Activated CD4-positive, alpha-beta T cell treated with anti-CD3 and anti-CD28 coated beads, Interleukin-2, amount 10 ng/mL, durations not matched to agents 24 days and 14 days (primary cell): ENCODE results near the gene TMEM187. TPM values are rescaled to one million over a fixed set of nuclear protein-coding genes. Genes with fewer than 3 reads are reported as not detected.
"Not testable (repeated sequence)": the region's sequence is repeated elsewhere in the genome, so short reads cannot be mapped to it uniquely, and the experiment has no call there.

Experiments
- DNase-seq: peaks from one replicate; pipeline ENCODE4 v3.0.0; 2022
- H3K27ac Mint-ChIP-seq: one replicate; pipeline ENCODE4 v1.8.0; 2022; ENCODE audit warnings: mild to moderate bottlenecking, mixed read lengths
- H3K27me3 Mint-ChIP-seq: one replicate; pipeline ENCODE4 v1.8.0; 2022; ENCODE audit warnings: mixed read lengths
- H3K36me3 Mint-ChIP-seq: one replicate; pipeline ENCODE4 v1.8.0; 2022; ENCODE audit warnings: low read depth, mild to moderate bottlenecking, mixed read lengths
- H3K4me1 Mint-ChIP-seq: one replicate; pipeline ENCODE4 v1.8.0; 2021; ENCODE audit warnings: mixed read lengths
- H3K4me3 Mint-ChIP-seq: one replicate; pipeline ENCODE4 v1.8.0; 2022; ENCODE audit warnings: mild to moderate bottlenecking, moderate library complexity, mixed read lengths
- H3K9me3 Mint-ChIP-seq: one replicate; pipeline ENCODE4 v1.8.0; 2021; ENCODE audit warnings: mixed read lengths
- intact Hi-C: fragments of 100-400 bp; cut with micrococcal nuclease; formaldehyde crosslinking; loops from one replicate; pipeline ENCODE4 v1.15.1; 2023
- total RNA-seq: library from RNA; stranded (reverse); gene quantifications from 2 replicates; pipeline ENCODE4 v1.2.3, GENCODE V29; 2022

The TMEM187 gene
- total RNA-seq, 1 donor from 2014 or later, result 3.8 TPM

DNA sequence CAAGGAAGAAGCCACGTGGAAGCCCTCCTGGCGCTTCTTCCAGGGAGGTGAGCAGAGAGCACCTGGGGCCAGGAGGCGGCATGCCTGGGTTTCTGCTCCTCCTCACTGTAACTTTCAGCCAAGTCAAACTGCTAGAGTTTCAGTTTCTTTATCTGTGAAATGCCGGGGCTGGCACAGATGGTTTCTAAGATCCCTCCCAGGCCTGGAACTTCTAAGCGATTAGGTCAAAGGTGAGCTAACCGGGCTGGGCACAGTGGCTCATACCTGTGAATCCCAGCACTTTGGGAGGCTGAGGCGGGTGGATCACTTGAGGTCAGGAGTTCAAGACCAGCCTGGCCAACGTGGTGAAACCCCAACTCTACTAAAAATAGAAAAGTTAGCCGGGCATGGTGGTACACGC is 7.8 kb downstream of the TMEM187 start:
- H3K36me3 Mint-ChIP-seq, H3K27me3 Mint-ChIP-seq, intact Hi-C loops, H3K9me3 Mint-ChIP-seq: not testable (repeated sequence)
- peak; percentile 72 for DNase-seq
- Mint-ChIP-seq H3K4me1 (peaks cover 34% of the 10 kb centered on the region), H3K27ac (peak overlapping the region; percentile 88), H3K4me3 (peak overlapping the region; percentile 77)

DNA sequence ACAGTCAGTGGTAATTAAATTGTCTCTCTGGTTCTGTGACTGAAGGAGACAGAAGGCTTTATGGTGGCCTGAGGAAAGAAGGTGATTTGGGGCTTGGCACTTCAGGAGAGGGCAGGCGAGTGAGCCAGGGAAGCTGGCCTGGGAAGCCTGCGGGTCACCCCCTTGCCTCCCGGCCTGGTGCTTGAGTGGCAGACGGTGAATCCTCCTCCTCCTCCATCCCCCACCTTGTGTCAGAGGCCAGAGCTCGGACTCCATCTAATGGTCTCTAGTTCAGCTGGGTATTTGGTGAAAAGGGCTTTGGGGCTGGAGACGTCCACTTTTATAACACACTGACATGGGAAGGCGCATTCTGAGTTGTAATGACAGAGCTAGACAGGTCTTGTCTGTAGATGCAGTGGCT is 8.7 kb downstream of the TMEM187 start:
- Mint-ChIP-seq H3K4me1 (peaks cover 34% of the 10 kb centered on the region), H3K27ac (peak overlapping the region; percentile 97), H3K9me3 (no peaks in the 10 kb centered on the region), H3K27me3 (no peaks in the 10 kb centered on the region), H3K36me3 (no peaks in the 10 kb centered on the region), H3K4me3 (peak overlapping the region; percentile 75)
- intact Hi-C loops, result loop anchor here (1.0 kb wide), 1 partner anchor 9 kb away; the partner anchor contains the start of gene TMEM187
- no peak for DNase-seq

DNA sequence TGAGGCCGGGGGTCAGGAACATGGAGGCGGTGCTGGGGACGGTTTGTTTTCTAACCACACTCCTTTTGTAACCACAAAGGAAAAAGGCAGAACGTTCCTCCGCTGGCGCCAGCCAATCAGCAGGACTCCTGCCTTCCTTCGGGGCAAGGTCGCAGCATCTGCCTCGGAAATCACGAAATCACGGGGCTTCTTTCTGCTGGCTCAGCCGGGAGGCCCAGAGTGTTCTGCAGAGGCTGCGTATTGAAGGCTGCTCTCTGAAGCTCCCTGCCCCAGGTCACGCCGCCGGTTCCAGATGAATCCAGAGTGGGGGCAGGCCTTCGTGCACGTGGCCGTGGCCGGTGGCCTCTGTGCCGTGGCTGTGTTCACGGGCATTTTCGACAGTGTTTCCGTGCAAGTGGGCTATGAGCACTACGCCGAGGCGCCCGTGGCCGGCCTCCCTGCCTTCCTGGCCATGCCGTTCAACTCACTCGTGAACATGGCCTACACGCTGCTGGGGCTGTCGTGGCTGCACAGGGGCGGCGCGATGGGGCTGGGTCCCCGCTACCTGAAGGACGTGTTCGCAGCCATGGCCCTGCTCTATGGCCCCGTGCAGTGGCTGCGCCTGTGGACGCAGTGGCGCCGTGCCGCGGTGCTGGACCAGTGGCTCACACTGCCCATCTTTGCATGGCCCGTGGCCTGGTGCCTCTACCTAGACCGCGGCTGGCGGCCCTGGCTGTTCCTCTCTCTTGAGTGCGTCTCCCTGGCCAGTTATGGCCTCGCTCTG is 9.4 kb downstream of the TMEM187 start:
- peaks cover 34% of the 10 kb centered on the region for H3K4me1 Mint-ChIP-seq
- no peaks in the 10 kb centered on the region for H3K27me3 Mint-ChIP-seq
- DNase-seq, result peak; percentile 91
- no peaks in the 10 kb centered on the region for H3K9me3 Mint-ChIP-seq
- peak overlapping the region; percentile 75 for H3K4me3 Mint-ChIP-seq
- H3K36me3 Mint-ChIP-seq, result no peaks in the 10 kb centered on the region
- intact Hi-C loops, result loop anchor here (1.0 kb wide), 1 partner anchor 10 kb away; the partner anchor contains the start of gene TMEM187
- H3K27ac Mint-ChIP-seq, result peak overlapping the region; percentile 97

DNA sequence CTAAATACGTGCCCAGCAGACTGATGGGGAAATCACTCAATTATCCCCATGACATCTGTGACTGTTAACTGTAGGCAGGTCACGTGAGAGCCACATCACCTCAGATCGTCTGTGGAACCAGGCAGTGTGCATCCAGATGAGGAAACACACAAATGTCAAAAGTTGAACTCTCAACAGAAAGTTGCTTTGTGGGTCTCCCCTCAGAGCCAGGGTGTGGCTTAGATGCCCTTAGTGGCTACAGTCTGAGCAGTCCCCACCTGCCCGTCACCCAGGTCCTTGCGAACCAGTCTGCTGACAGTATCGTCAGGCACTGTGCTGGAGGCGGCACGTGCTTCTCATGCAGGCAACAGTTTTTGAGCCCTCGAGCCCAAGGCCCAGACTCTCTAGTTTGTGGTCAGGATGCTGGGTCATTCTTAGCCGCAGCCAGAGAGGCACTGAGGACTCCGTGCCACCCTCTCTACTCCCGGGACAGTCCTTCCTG is 10.8 kb downstream of the TMEM187 start:
- Mint-ChIP-seq H3K4me1 (peaks cover 34% of the 10 kb centered on the region), H3K4me3 (peak overlapping the region; percentile 75), H3K36me3 (no peaks in the 10 kb centered on the region), H3K27me3 (no peaks in the 10 kb centered on the region), H3K27ac (peak overlapping the region; percentile 97), H3K9me3 (no peaks in the 10 kb centered on the region)
- intact Hi-C loops, result no loop called here
- DNase-seq, result peak; percentile 59

DNA sequence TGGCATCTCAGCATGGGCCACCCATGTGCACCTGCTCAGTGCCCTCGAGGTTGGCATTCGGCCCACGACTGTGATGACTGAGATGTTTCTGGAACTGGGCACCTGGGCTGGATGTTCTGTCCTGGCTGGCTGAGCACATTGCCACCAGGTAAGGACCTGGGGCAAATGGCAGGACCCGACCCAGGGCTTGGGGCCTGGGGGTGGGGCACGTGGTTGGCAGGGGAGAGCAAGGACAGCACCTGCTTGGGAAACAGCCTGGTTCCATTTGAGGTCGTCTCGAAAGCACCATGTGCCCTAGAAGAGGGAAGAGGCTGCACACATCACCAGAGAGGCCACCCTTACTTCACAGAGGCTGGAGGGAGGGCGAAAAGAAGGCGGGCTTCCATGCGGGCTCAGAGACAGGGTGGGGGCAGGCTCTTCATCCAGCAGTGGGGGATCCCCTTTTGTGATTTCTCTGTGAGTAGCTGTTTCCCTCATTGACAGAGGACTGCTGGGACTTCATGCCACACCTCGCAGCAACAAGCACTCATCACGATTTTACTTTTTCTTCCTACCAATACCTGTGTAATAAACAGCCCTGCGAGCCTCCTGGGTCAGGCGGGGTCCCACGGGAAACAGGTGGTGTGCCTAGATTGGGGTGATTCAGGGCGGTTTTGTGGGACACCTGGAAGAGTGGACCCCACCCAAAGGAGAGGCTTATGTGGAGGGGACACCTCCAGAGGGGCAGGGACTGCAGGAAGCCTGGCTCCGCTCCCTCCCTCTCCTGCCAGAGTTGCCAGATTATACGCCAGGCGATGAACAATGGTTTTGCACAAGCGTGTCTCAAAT is 12.0 kb downstream of the TMEM187 start:
- Mint-ChIP-seq H3K4me1 (peaks cover 36% of the 10 kb centered on the region), H3K36me3 (no peaks in the 10 kb centered on the region), H3K9me3 (no peaks in the 10 kb centered on the region), H3K4me3 (peak overlapping the region; percentile 80), H3K27me3 (no peaks in the 10 kb centered on the region), H3K27ac (peak overlapping the region; percentile 97)
- peak; percentile 78 for DNase-seq
- intact Hi-C loops, result no loop called here

DNA sequence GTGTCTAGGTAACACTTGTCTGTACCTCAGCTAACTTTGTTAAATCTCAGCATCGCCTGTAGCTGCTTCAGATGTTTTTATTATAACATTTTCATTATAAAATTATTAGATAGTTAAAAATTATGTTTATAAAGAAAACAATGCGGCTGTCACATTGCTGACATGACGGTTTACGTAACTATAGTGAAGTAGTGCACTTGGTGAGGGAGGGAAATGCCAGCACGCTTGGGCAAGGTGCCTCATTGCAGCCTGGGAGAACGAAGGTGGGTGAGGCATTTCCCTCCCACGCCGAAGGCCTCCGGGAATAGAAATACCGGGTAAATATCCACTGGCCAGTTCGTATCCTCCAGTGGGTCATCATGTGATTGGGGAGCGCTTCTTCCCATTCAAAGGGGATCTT is 15.9 kb downstream of the TMEM187 start:
- H3K36me3 Mint-ChIP-seq, result no peaks in the 10 kb centered on the region
- no peaks in the 10 kb centered on the region for H3K27me3 Mint-ChIP-seq
- DNase-seq, result no peak
- intact Hi-C loops, result no loop called here
- H3K4me1 Mint-ChIP-seq, result peaks cover 11% of the 10 kb centered on the region
- no peaks in the 10 kb centered on the region for H3K9me3 Mint-ChIP-seq
- no peak overlapping the region for H3K27ac Mint-ChIP-seq
- no peak overlapping the region for H3K4me3 Mint-ChIP-seq

DNA sequence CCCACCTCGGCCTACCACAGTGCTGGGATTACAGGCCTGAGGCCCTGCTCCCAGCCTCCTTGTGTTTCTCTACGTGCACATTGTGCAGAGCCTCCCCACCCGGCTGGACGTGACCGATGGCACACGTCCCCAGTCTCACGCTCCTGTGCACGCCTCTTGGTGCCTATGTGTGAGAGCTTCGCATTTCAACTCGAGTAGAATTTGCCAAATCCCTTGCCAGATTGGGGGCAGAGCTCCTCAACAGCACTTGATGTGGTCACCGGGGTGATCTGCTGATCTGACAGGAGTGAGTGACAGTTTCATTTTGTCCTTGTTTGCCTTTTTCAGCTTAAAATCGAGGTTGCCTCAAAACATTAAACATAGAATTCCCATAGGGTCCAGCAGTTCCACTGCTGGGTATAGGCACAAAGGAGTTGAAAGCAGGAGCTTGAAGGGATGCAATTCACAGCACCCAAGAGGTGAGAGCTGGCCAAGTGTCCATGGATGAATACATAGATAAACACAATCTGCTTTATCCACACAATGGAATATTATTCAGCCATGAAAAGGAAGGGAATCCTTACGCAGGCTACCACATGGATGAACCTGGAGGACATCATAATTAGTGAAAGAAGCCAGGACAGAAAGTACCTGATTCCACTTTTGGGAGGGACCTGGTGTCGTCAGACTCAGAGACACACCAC is 17.6 kb downstream of the TMEM187 start:
- no peak overlapping the region for H3K4me3 Mint-ChIP-seq
- peaks cover 3% of the 10 kb centered on the region for H3K4me1 Mint-ChIP-seq
- H3K9me3 Mint-ChIP-seq, result no peaks in the 10 kb centered on the region
- intact Hi-C loops, result no loop called here
- H3K36me3 Mint-ChIP-seq, result no peaks in the 10 kb centered on the region
- H3K27ac Mint-ChIP-seq, result peak overlapping the region; percentile 41
- peak; percentile 59 for DNase-seq
- H3K27me3 Mint-ChIP-seq, result no peaks in the 10 kb centered on the region

DNA sequence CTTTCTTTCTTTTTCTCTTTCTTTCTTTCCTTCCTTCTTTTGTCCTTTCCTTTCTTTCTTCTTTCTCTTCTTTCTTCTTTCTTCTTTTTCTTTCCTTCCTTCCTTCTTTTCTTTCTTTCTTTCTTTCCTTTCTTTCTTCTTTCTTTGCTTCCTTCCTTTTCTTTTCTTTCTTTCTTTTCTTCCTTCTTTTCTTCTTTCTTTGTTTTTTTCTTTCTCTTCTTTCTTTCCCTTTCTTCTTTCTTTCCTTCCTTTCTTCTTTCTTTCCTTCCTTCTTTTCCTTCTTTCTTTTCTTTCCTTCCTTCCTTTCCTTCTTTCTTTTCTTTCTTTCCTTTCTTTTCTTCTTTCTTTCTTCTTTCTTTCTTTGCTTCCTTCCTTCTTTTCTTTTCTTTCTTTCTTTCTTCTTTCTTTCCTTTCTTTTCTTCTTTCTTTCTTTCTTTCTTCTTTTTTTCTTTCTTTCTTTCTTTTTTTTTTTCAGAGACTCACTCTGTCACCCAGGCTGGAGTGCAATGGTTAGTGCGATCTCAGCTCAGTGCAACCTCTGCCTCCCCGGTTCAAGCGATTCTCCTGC is 18.5 kb downstream of the TMEM187 start:
- Mint-ChIP-seq H3K4me3 (no peak overlapping the region), H3K27ac (no peak overlapping the region)

DNA sequence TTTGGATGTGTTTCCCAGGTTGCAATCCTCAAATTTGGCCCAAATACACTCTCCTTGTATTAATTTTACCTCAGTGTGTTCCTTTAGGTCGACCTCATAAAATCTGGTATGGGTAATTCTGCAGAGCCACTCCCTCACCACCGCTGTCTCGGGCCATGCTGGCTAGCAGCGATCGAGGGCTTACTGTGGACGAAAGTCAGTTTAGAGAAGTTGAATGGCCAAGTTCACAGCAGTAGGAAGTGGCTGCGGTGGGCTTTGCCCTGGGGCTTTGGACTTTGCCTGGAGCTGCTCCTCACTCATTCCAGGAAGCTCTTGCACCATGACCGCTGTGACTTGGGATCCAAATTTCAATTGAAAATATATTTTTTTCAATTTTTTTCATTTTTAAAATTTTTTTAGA is 19.6 kb downstream of the TMEM187 start:
- Mint-ChIP-seq H3K4me3 (no peak overlapping the region), H3K36me3 (no peaks in the 10 kb centered on the region), H3K27ac (no peak overlapping the region), H3K9me3 (no peaks in the 10 kb centered on the region), H3K4me1 (peaks cover 3% of the 10 kb centered on the region), H3K27me3 (no peaks in the 10 kb centered on the region)
- intact Hi-C loops, result no loop called here
- no peak for DNase-seq

More for the DNA sequence above, 18.5 kb downstream of the TMEM187 start:
- no peaks in the 10 kb centered on the region for H3K27me3 Mint-ChIP-seq
- H3K36me3 Mint-ChIP-seq, result no peaks in the 10 kb centered on the region
- intact Hi-C loops, result no loop called here
- H3K4me1 Mint-ChIP-seq, result peaks cover 3% of the 10 kb centered on the region
- no peaks in the 10 kb centered on the region for H3K9me3 Mint-ChIP-seq
- DNase-seq, result no peak

DNA sequence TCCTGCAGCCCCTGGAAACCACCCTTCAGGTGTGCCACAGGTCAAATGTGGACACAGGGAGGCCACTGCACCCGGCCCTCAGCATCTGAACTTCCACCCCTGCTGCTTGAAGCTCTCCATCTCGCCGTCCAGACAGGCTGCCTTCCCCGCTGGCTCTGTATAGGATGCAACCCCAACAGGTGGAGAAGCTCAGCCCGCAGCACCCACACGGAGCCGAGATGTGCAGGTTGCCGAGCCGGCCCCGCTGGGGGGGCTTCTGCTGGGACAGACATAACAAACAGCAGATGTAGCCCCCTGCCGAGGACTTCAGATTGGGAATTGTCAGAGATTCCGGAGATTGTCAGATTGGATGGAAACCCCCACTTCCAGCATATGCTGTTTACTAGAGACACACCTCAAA is 20.5 kb downstream of the TMEM187 start:
- H3K4me1 Mint-ChIP-seq, result peaks cover 3% of the 10 kb centered on the region
- DNase-seq, result no peak
- H3K36me3 Mint-ChIP-seq, result no peaks in the 10 kb centered on the region
- intact Hi-C loops, result no loop called here
- H3K27ac Mint-ChIP-seq, result no peak overlapping the region
- H3K27me3 Mint-ChIP-seq, result no peaks in the 10 kb centered on the region
- no peaks in the 10 kb centered on the region for H3K9me3 Mint-ChIP-seq
- no peak overlapping the region for H3K4me3 Mint-ChIP-seq

DNA sequence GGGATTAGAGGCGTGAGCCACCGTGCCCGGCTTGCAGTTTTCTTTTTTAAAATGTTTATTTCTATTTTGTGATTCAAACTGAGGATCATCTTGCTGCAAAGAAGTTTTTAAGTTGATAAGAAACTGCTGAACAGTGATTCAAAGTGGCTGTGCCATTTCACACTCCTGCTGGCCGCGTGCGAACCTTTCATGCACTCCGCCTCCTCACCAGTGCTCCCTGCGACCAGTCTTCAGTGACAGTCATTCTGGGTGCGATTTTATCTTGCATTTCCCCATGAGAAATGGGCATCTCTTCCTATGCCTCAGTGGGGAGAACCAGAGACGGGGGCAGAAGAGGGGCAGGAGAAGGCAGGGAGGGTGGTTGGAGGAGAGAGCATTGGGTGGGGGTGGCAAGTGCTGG is 21.4 kb downstream of the TMEM187 start:
- intact Hi-C loops, result no loop called here
- Mint-ChIP-seq H3K9me3 (no peaks in the 10 kb centered on the region), H3K4me1 (peaks cover 3% of the 10 kb centered on the region), H3K4me3 (no peak overlapping the region), H3K27me3 (no peaks in the 10 kb centered on the region), H3K27ac (no peak overlapping the region), H3K36me3 (no peaks in the 10 kb centered on the region)
- no peak for DNase-seq

DNA sequence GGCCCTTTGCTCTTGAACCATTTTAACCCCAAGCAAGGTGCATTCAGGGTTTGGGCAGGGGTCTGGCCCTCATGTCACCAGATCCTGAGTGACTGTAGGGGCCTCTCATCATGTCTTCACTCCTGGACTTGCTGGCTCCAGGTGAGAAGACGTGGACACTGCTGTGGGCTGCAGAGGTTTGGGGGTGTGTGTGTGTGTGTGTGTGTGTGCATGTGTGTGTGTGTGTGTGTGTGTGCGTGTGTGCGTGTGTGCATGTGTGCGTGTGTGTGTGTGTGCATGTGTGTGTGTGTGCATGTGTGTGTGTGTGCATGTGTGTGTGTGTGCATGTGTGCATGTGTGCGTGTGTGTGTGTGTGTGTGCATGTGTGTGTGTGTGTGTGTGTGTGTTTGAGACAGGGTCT is 21.8 kb downstream of the TMEM187 start:
- H3K4me3 Mint-ChIP-seq, H3K4me1 Mint-ChIP-seq, H3K9me3 Mint-ChIP-seq, H3K27ac Mint-ChIP-seq, DNase-seq, intact Hi-C loops, H3K36me3 Mint-ChIP-seq, H3K27me3 Mint-ChIP-seq: not testable (repeated sequence)

DNA sequence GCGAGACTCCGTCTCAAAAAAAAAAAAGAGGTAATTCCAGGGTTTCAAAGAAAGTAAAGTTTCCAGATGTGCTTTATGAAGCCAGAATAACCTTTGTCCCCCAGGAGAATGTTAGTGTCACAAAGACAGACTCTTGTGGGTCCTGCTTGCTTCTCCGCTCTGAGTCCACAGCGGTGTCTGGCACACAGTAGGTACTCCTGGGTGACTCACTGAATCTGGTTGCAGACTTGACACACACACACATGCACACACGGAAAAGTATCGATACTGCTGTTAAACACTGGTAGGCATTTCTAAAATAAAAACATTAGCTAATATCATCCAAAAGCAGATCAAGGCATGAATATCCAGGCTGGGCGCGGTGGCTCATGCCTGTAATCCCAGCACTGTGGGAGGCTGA is 22.9 kb downstream of the TMEM187 start:
- H3K4me1 Mint-ChIP-seq, result no peaks in the 10 kb centered on the region
- intact Hi-C loops, result no loop called here
- no peak overlapping the region for H3K4me3 Mint-ChIP-seq
- no peak for DNase-seq
- no peaks in the 10 kb centered on the region for H3K36me3 Mint-ChIP-seq
- H3K9me3 Mint-ChIP-seq, result no peaks in the 10 kb centered on the region
- no peak overlapping the region for H3K27ac Mint-ChIP-seq
- no peaks in the 10 kb centered on the region for H3K27me3 Mint-ChIP-seq
